Aortic smooth muscle cell (primary cell): Measurements from ENCODE around the gene RBM47. TPM values are rescaled to one million over a fixed set of nuclear protein-coding genes. Genes with fewer than 3 reads are reported as not detected.

Experiments used
- total RNA-seq: library from RNA; depleted of rRNA; stranded (reverse); fragments of >200 nt; gene quantifications from 2 replicates; pipeline ENCODE4 v1.2.3, GENCODE V29; 2014

RBM47 gene
- 0.25 and 0.40 TPM in 2 replicates for total RNA-seq

GRCh38 chr4:40629401-40630334 is at the start of gene RBM47:
Gene RBM47, minus strand, starts transcription at chr4:40629864. Its CDS starts 190,971 bp downstream, at chr4:40438893.

Other genes starting within 250 kb of the RBM47 start
- gene NSUN7, start 120.1 kb upstream of the RBM47 start, total RNA-seq = 0.12 TPM in 1 of 2 replicates, not detected in the other